Measurements from ENCODE around the gene C10orf143. TPM values are rescaled to one million over a fixed set of nuclear protein-coding genes. Genes with fewer than 3 reads are reported as not detected.

The C10orf143 gene
- total RNA-seq, 1 donor from 2014 or later = 3.4 TPM

GRCh38 chr10:130018730-130019185 is 91.9 kb downstream of the C10orf143 start:
- Histone ChIP-seq H3K4me3 (no peak overlapping the region), H3K4me1 (no peaks in the 10 kb centered on the region), H3K27me3 (no peaks in the 10 kb centered on the region), H3K9me3 (no peaks in the 10 kb centered on the region), H3K36me3 (no peaks in the 10 kb centered on the region), H3K27ac (no peak overlapping the region)
- intact Hi-C loops (cut with DNase I) = no loop called here
- DNase-seq = peak; percentile 51
- TF ChIP-seq CTCF (IDR thresholded peaks at IDR 0.05) = no peak
- no peak for ATAC-seq

- ATAC-seq (no peak), DNase-seq (no peak)
- Histone ChIP-seq H3K36me3 (no peaks in the 10 kb centered on the region), H3K27ac (no peak overlapping the region), H3K27me3 (no peaks in the 10 kb centered on the region), H3K4me1 (no peaks in the 10 kb centered on the region), H3K4me3 (no peak overlapping the region), H3K9me3 (no peaks in the 10 kb centered on the region)
- no peak for TF ChIP-seq CTCF (IDR thresholded peaks at IDR 0.05)
- intact Hi-C loops (cut with DNase I) = no loop called here
Measured at GRCh38 chr10:130018265-130018664, 92.4 kb downstream of the C10orf143 start.

- H3K27ac ChIP-seq = no peak overlapping the region
- intact Hi-C loops (cut with DNase I) = no loop called here
- ATAC-seq (no peak), DNase-seq (no peak)
- no peak for TF ChIP-seq CTCF (IDR thresholded peaks at IDR 0.05)
- no peaks in the 10 kb centered on the region for H3K9me3 ChIP-seq
- no peaks in the 10 kb centered on the region for H3K36me3 ChIP-seq
- no peaks in the 10 kb centered on the region for H3K4me1 ChIP-seq
- H3K4me3 ChIP-seq = no peak overlapping the region
- no peaks in the 10 kb centered on the region for H3K27me3 ChIP-seq
Measured at GRCh38 chr10:130017631-130018022, 93.0 kb downstream of the C10orf143 start.

- no peak for TF ChIP-seq CTCF (IDR thresholded peaks at IDR 0.05)
- H3K27me3 ChIP-seq = no peaks in the 10 kb centered on the region
- H3K4me1 ChIP-seq = no peaks in the 10 kb centered on the region
- H3K4me3 ChIP-seq = no peak overlapping the region
- no peaks in the 10 kb centered on the region for H3K36me3 ChIP-seq
- no peaks in the 10 kb centered on the region for H3K9me3 ChIP-seq
- intact Hi-C loops (cut with DNase I) = no loop called here
- no peak overlapping the region for H3K27ac ChIP-seq
- ATAC-seq (no peak), DNase-seq (no peak)
Measured at GRCh38 chr10:130016993-130017630, 93.5 kb downstream of the C10orf143 start.

- Histone ChIP-seq H3K27ac (no peak overlapping the region), H3K27me3 (no peaks in the 10 kb centered on the region), H3K36me3 (no peaks in the 10 kb centered on the region), H3K4me3 (no peak overlapping the region), H3K4me1 (no peaks in the 10 kb centered on the region), H3K9me3 (no peaks in the 10 kb centered on the region)
- intact Hi-C loops (cut with DNase I) = no loop called here
- DNase-seq (no peak), ATAC-seq (no peak)
- no peak for TF ChIP-seq CTCF (IDR thresholded peaks at IDR 0.05)
Measured at GRCh38 chr10:130016095-130016494, 94.5 kb downstream of the C10orf143 start.
